ENCODE measurements around the gene PFKL. TPM values are rescaled to one million over a fixed set of nuclear protein-coding genes. Genes with fewer than 3 reads are reported as not detected.
A peak's percentile ranks its signal among the peaks of the same experiment; 100 is the strongest.

PFKL gene
- total RNA-seq, 3 donors from 2014 or later (not counting 1 experiment from before 2014, with no cell fraction given) = 89.7 to 91.3 (median 89.9) TPM

GRCh38 chr21:44364151-44365053 lies 64.5 kb downstream of the PFKL start:
- peaks cover 0 to 4% of the 10 kb centered on the region in 2 donors for H3K9me3 Mint-ChIP-seq
- peaks cover 8% of the 10 kb centered on the region for H3K36me3 Mint-ChIP-seq
- DNase-seq = no peak
- no peak overlapping the region for H3K4me3 ChIP-seq (ENCODE audit: low read length)
- peaks cover 4% of the 10 kb centered on the region for H3K4me1 ChIP-seq (ENCODE audit: control insufficient read depth, insufficient read depth, low read length)
- peaks cover 2% of the 10 kb centered on the region for H3K36me3 ChIP-seq (ENCODE audit: control insufficient read depth, insufficient read depth, low read length)
- 83% methylated on average over 20 of the region's 22 CpGs for WGBS (ENCODE audit: insufficient coverage)
- no peak overlapping the region for H3K4me3 Mint-ChIP-seq
- no peaks in the 10 kb centered on the region for H3K9me3 ChIP-seq (ENCODE audit: control insufficient read depth, insufficient read depth, low read length)
- peaks cover 23 to 39% of the 10 kb centered on the region in 2 donors for H3K4me1 Mint-ChIP-seq
- TF ChIP-seq CTCF (IDR thresholded peaks at IDR 0.05) = no peak
- H3K27me3 ChIP-seq (ENCODE audit: control insufficient read depth, insufficient read depth, low read length) = peaks cover 4% of the 10 kb centered on the region
- no peak overlapping the region for H3K27ac ChIP-seq (ENCODE audit: low read length)
- no peak overlapping the region for H3K27ac Mint-ChIP-seq
- H3K27me3 Mint-ChIP-seq (ENCODE audit: low read depth in 2 of 2) = no peaks in the 10 kb centered on the region
- ATAC-seq = no peak
- intact Hi-C loops (cut with micrococcal nuclease) = no loop called here

GRCh38 chr21:44365251-44365966 lies 65.6 kb downstream of the PFKL start:
- intact Hi-C loops (cut with micrococcal nuclease) = no loop called here

GRCh38 chr21:44365967-44366585 lies 66.2 kb downstream of the PFKL start:
- peaks cover 8% of the 10 kb centered on the region for H3K36me3 Mint-ChIP-seq
- peaks cover 2% of the 10 kb centered on the region for H3K36me3 ChIP-seq (ENCODE audit: control insufficient read depth, insufficient read depth, low read length)
- H3K9me3 Mint-ChIP-seq = peaks cover 0 to 4% of the 10 kb centered on the region in 2 donors
- no peaks in the 10 kb centered on the region for H3K9me3 ChIP-seq (ENCODE audit: control insufficient read depth, insufficient read depth, low read length)
- DNase-seq (peak in 1 of 2 donors; percentile 10), ATAC-seq (no peak)
- intact Hi-C loops (cut with micrococcal nuclease) = no loop called here
- no peak overlapping the region for H3K4me3 Mint-ChIP-seq
- no peaks in the 10 kb centered on the region for H3K27me3 Mint-ChIP-seq (ENCODE audit: low read depth in 2 of 2)
- H3K4me3 ChIP-seq (ENCODE audit: low read length) = no peak overlapping the region
- no peak for TF ChIP-seq CTCF (IDR thresholded peaks at IDR 0.05)
- H3K27me3 ChIP-seq (ENCODE audit: control insufficient read depth, insufficient read depth, low read length) = peaks cover 6% of the 10 kb centered on the region
- H3K4me1 ChIP-seq (ENCODE audit: control insufficient read depth, insufficient read depth, low read length) = no peaks in the 10 kb centered on the region
- H3K27ac ChIP-seq (ENCODE audit: low read length) = no peak overlapping the region
- peaks cover 17 to 27% of the 10 kb centered on the region in 2 donors for H3K4me1 Mint-ChIP-seq
- H3K27ac Mint-ChIP-seq = no peak overlapping the region
- WGBS (ENCODE audit: insufficient coverage) = 93% methylated on average over 22 of the region's 22 CpGs

More at GRCh38 chr21:44365251-44365966, 65.6 kb downstream of the PFKL start:
- WGBS (ENCODE audit: insufficient coverage) = 95% methylated on average over 15 of the region's 18 CpGs
- H3K9me3 Mint-ChIP-seq = peaks cover 0 to 4% of the 10 kb centered on the region in 2 donors
- H3K36me3 ChIP-seq (ENCODE audit: control insufficient read depth, insufficient read depth, low read length) = peaks cover 2% of the 10 kb centered on the region
- no peaks in the 10 kb centered on the region for H3K9me3 ChIP-seq (ENCODE audit: control insufficient read depth, insufficient read depth, low read length)
- H3K4me3 Mint-ChIP-seq = no peak overlapping the region
- H3K27me3 ChIP-seq (ENCODE audit: control insufficient read depth, insufficient read depth, low read length) = peaks cover 4% of the 10 kb centered on the region
- H3K27me3 Mint-ChIP-seq (ENCODE audit: low read depth in 2 of 2) = no peaks in the 10 kb centered on the region
- no peak overlapping the region for H3K27ac ChIP-seq (ENCODE audit: low read length)
- H3K27ac Mint-ChIP-seq = no peak overlapping the region
- peaks cover 17 to 32% of the 10 kb centered on the region in 2 donors for H3K4me1 Mint-ChIP-seq
- H3K4me3 ChIP-seq (ENCODE audit: low read length) = no peak overlapping the region
- DNase-seq = peak in 1 of 2 donors; percentile 14
- ATAC-seq = no peak
- H3K4me1 ChIP-seq (ENCODE audit: control insufficient read depth, insufficient read depth, low read length) = no peaks in the 10 kb centered on the region
- TF ChIP-seq CTCF (IDR thresholded peaks at IDR 0.05) = no peak
- peaks cover 8% of the 10 kb centered on the region for H3K36me3 Mint-ChIP-seq
